Measurements from ENCODE around the gene REN.

Gene REN

DNA sequence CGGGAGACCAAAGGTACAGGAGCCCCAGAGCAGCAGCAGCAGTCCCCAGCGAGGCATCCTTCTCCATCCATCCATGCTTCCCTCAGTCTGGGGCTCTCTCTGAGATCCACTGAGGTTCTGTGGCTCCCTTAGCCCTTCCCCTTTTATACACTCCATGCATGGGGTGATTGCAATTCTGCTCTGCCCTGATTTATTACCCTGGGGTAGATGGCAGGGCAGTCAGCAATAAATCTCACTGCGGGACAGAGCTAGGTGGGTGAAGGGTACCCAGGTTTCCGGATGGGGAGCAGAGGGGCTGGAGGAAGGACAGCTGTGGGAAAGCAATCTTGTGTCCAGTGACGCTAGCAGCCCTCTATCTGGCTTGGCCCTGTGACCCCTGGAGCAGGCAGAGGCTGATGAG is at the start of gene REN:
REN (minus strand) TSS at position 119 of the 400 bp plus-strand sequence; CDS start at position 75, 44 bp downstream.
- H3K36me3 ChIP-seq (replicated peaks): no peaks in the 10 kb centered on the region
- H3K4me1 ChIP-seq: no peaks in the 10 kb centered on the region
- no peaks in the 10 kb centered on the region for H3K27me3 ChIP-seq (ENCODE audit: low read depth)
- H3K4me3 ChIP-seq: no peak within 1 kb of the TSS
- peaks cover 19% of the 10 kb centered on the region for H3K9me3 ChIP-seq
- in situ Hi-C loops (cut with MboI; ENCODE audit: low sequenced_read_pairs): loop anchor here (25.0 kb wide), 1 partner anchor 346 kb away; the partner anchor contains the start of gene MDM4
- no peak for DNase-seq (ENCODE audit: low spot score in 2 of 2)

DNA sequence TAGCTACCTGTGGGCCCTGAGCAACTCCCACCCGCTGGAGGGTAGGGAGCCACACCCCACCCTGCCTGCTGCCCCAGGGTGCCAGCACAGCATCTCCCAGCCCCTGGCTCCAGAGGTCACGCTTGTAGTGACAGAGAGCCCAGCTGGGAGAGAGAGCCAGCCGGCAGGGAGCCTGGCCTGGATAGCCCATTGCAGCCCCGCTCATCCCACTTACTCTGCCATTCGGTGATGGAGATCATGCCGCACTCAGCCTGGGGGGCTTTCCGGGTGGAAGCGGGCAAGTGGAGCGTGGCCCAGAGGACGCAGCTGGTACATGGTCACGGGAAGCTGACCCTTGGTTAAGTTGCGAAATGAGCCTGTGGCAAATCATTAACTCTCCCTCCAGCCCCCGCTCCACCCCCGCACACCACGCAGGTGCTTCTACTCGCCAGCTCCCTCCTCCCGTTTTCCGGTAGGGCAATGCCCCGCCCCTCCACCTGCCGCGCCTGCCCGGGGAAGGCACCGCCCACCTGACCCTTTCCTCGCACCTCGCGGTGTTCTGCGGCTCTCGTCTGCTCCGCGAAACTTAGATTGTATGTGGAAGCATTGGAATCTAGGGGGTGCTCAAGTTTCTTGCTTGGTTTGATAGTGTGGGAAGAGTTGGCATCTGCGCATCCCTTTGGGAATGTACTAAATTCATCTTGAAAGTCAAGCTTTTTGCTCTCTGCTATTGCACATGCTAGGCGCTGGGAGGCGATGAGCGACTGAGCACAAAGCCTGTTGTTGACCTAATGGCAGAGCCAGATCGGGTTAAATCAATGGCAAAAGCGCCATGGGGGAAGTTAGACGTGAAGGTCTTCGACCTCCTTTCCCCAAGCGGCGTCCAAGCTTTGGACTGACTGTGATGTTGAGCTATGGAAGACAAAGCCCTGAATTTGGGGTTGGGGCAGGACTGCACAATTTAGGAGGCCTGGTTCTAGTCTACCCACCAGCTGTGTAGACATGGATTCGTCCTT is 47.8 kb upstream of the REN start, which contains the start of gene GOLT1A:
GOLT1A (minus strand) TSS at position 321 of the 995 bp plus-strand sequence; CDS start at position 239, 82 bp downstream.
- Histone ChIP-seq H3K36me3 (replicated peaks) (no peaks in the 10 kb centered on the region), H3K4me3 (no peak within 1 kb of the TSS), H3K9me3 (no peaks in the 10 kb centered on the region), H3K4me1 (no peaks in the 10 kb centered on the region), H3K27me3 (ENCODE audit: low read depth) (peaks cover 20% of the 10 kb centered on the region)
- peak; percentile 59 to 69 for DNase-seq (ENCODE audit: low spot score in 2 of 2)
- in situ Hi-C loops (cut with MboI; ENCODE audit: low sequenced_read_pairs): no loop called here

GRCh38 chr1:204212715-204213114 is 46.6 kb upstream of the REN start:
- DNase-seq (ENCODE audit: low spot score in 2 of 2): no peak
- Histone ChIP-seq H3K4me1 (no peaks in the 10 kb centered on the region), H3K36me3 (replicated peaks) (no peaks in the 10 kb centered on the region), H3K9me3 (no peaks in the 10 kb centered on the region), H3K4me3 (no peak overlapping the region), H3K27me3 (ENCODE audit: low read depth) (peaks cover 22% of the 10 kb centered on the region)
- in situ Hi-C loops (cut with MboI; ENCODE audit: low sequenced_read_pairs): no loop called here

DNA sequence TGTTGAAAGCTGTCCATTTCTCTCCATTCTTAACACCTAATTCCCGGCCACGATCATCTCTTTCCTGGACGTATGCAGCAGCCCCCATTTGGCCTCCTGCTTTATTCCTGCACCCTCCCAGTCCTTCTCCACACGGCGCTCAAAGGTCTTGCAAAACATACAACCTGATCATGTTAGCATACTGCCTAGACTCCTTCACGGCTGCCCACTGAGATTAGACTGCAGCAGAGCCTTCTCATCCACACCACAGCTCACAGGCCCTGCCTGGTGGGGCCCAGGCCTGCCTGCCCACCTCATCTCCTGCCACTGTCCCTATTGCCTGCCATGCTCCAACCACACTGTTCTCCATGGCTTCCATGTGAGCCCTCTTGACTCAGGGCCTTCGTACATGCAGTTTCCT is 44.9 kb upstream of the REN start:
- H3K27me3 ChIP-seq (ENCODE audit: low read depth): peaks cover 33% of the 10 kb centered on the region
- no peak for DNase-seq (ENCODE audit: low spot score in 2 of 2)
- no peaks in the 10 kb centered on the region for H3K4me1 ChIP-seq
- no peaks in the 10 kb centered on the region for H3K9me3 ChIP-seq
- in situ Hi-C loops (cut with MboI; ENCODE audit: low sequenced_read_pairs): no loop called here
- no peaks in the 10 kb centered on the region for H3K36me3 ChIP-seq (replicated peaks)
- H3K4me3 ChIP-seq: no peak overlapping the region

- no peak overlapping the region for H3K4me3 ChIP-seq
- in situ Hi-C loops (cut with MboI; ENCODE audit: low sequenced_read_pairs): no loop called here
- peaks cover 49% of the 10 kb centered on the region for H3K27me3 ChIP-seq (ENCODE audit: low read depth)
- H3K36me3 ChIP-seq (replicated peaks): no peaks in the 10 kb centered on the region
- no peaks in the 10 kb centered on the region for H3K9me3 ChIP-seq
- peaks cover 5% of the 10 kb centered on the region for H3K4me1 ChIP-seq
- peak; percentile 11 to 84 for DNase-seq (ENCODE audit: low spot score in 2 of 2)
These were observed 41.0 kb upstream of the REN start for GRCh38 chr1:204207136-204207616.

DNA sequence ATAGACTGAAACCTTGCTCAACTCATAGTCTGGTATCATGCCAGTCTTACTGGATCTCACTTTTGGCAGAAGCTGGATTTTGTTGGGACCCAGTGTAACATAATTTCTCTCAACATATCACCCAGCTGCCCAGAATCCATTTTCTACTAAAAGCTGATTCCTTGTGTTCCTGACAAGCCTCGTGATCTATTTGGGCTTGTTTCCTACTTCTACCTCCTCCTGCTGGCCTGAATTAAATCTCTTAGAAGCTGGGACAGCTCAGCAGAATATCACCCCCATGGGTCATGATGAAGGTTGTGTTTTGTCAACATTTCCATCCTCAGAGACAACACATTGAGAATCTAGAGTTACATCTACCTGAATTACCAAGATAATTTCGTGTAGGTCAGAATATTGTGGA is 40.0 kb upstream of the REN start:
- DNase-seq (ENCODE audit: low spot score in 2 of 2): no peak

GRCh38 chr1:204205486-204205885 is 39.3 kb upstream of the REN start:
- Histone ChIP-seq H3K4me3 (no peak overlapping the region), H3K4me1 (peaks cover 5% of the 10 kb centered on the region), H3K36me3 (replicated peaks) (no peaks in the 10 kb centered on the region), H3K27me3 (ENCODE audit: low read depth) (peaks cover 53% of the 10 kb centered on the region), H3K9me3 (no peaks in the 10 kb centered on the region)
- DNase-seq (ENCODE audit: low spot score in 2 of 2): no peak
- in situ Hi-C loops (cut with MboI; ENCODE audit: low sequenced_read_pairs): no loop called here

More for the DNA sequence above, 40.0 kb upstream of the REN start:
- Histone ChIP-seq H3K4me1 (peaks cover 5% of the 10 kb centered on the region), H3K27me3 (ENCODE audit: low read depth) (peaks cover 54% of the 10 kb centered on the region), H3K36me3 (replicated peaks) (no peaks in the 10 kb centered on the region), H3K9me3 (no peaks in the 10 kb centered on the region), H3K4me3 (no peak overlapping the region)
- in situ Hi-C loops (cut with MboI; ENCODE audit: low sequenced_read_pairs): no loop called here

DNA sequence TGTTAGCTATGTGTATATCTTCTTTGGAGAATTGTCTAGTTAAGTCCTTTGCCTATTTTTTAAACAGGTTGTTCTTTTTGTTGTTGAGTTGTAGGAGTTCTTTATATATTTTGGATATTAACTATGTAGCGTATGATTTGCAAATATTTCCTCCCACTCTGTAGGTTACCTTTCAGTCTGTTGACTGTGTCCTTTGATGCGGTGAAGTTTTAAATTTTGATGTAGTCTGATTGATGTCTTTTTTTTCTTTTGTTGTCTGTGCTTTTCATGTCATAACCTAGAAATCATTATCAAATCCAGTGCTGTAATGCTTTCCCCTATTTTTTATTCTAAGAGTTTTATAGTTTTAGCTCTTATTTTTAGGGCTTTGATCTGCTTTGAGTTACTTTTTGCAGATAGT is 38.8 kb upstream of the REN start:
- in situ Hi-C loops (cut with MboI; ENCODE audit: low sequenced_read_pairs): no loop called here
- Histone ChIP-seq H3K36me3 (replicated peaks) (no peaks in the 10 kb centered on the region), H3K27me3 (ENCODE audit: low read depth) (peaks cover 49% of the 10 kb centered on the region), H3K9me3 (no peaks in the 10 kb centered on the region), H3K4me3 (no peak overlapping the region), H3K4me1 (peaks cover 5% of the 10 kb centered on the region)
- DNase-seq (ENCODE audit: low spot score in 2 of 2): no peak

DNA sequence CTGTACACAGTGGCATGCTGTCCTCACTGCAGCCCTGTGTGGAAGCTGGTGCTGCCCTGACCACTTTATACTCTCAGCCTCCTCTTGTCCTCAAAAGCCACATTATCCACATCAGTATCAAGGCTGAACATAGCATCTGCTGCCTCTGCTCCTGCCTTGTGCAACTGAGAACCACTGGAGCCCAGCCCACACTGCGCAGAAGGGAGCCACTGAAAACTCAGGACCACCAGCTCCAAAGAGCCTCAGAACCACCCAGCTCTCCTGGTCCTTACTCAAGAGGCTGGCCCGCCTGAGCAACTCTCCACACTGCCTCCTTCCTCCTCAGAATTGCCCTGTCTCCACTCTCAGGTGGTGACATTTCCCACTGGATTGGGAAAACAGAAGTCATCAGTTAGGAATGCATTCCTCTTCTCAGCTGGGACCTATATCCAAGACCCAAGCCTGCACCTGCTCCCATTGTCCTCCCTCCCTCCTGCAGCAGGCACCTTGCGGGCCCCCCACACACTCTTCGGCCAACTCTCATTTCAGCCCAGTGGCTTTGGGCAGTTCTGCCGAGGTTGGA is 37.1 kb upstream of the REN start:
- no peak for DNase-seq (ENCODE audit: low spot score in 2 of 2)
- H3K36me3 ChIP-seq (replicated peaks): no peaks in the 10 kb centered on the region
- no peaks in the 10 kb centered on the region for H3K9me3 ChIP-seq
- H3K4me1 ChIP-seq: peaks cover 5% of the 10 kb centered on the region
- in situ Hi-C loops (cut with MboI; ENCODE audit: low sequenced_read_pairs): no loop called here
- no peak overlapping the region for H3K4me3 ChIP-seq
- peaks cover 53% of the 10 kb centered on the region for H3K27me3 ChIP-seq (ENCODE audit: low read depth)

GRCh38 chr1:204202481-204202880 is 36.3 kb upstream of the REN start:
- H3K27me3 ChIP-seq (ENCODE audit: low read depth): peaks cover 61% of the 10 kb centered on the region
- no peak overlapping the region for H3K4me3 ChIP-seq
- peaks cover 5% of the 10 kb centered on the region for H3K4me1 ChIP-seq
- in situ Hi-C loops (cut with MboI; ENCODE audit: low sequenced_read_pairs): no loop called here
- H3K9me3 ChIP-seq: no peaks in the 10 kb centered on the region
- DNase-seq (ENCODE audit: low spot score in 2 of 2): no peak
- H3K36me3 ChIP-seq (replicated peaks): no peaks in the 10 kb centered on the region

- no peak for DNase-seq (ENCODE audit: low spot score in 2 of 2)
- H3K36me3 ChIP-seq (replicated peaks): no peaks in the 10 kb centered on the region
- H3K4me3 ChIP-seq: no peak overlapping the region
- H3K27me3 ChIP-seq (ENCODE audit: low read depth): peaks cover 60% of the 10 kb centered on the region
- in situ Hi-C loops (cut with MboI; ENCODE audit: low sequenced_read_pairs): no loop called here
- no peaks in the 10 kb centered on the region for H3K9me3 ChIP-seq
- H3K4me1 ChIP-seq: peaks cover 5% of the 10 kb centered on the region
These were observed 35.4 kb upstream of the REN start for GRCh38 chr1:204201348-204202040.

GRCh38 chr1:204199579-204199978 is 33.4 kb upstream of the REN start:
- H3K9me3 ChIP-seq: no peaks in the 10 kb centered on the region
- DNase-seq (ENCODE audit: low spot score in 2 of 2): no peak
- peaks cover 56% of the 10 kb centered on the region for H3K27me3 ChIP-seq (ENCODE audit: low read depth)
- no peaks in the 10 kb centered on the region for H3K36me3 ChIP-seq (replicated peaks)
- in situ Hi-C loops (cut with MboI; ENCODE audit: low sequenced_read_pairs): no loop called here
- no peaks in the 10 kb centered on the region for H3K4me1 ChIP-seq
- H3K4me3 ChIP-seq: no peak overlapping the region

- H3K9me3 ChIP-seq: no peaks in the 10 kb centered on the region
- no peak for DNase-seq (ENCODE audit: low spot score in 2 of 2)
- in situ Hi-C loops (cut with MboI; ENCODE audit: low sequenced_read_pairs): no loop called here
- peaks cover 48% of the 10 kb centered on the region for H3K27me3 ChIP-seq (ENCODE audit: low read depth)
- no peaks in the 10 kb centered on the region for H3K4me1 ChIP-seq
- no peak overlapping the region for H3K4me3 ChIP-seq
- H3K36me3 ChIP-seq (replicated peaks): no peaks in the 10 kb centered on the region
These were observed 32.5 kb upstream of the REN start for GRCh38 chr1:204198348-204199340.
